ENCODE measurements around the gene MS4A14. TPM values are rescaled to one million over a fixed set of nuclear protein-coding genes. Genes with fewer than 3 reads are reported as not detected.

The MS4A14 gene
- total RNA-seq, 4 donors from 2014 or later = 0.10 to 1.2 (median 0.38) TPM; not detected in 1

- intact Hi-C loops (cut with DNase I; ENCODE audit: low total_unique reads) = loop anchor here (1.0 kb wide), 1 partner anchor 47 kb away; no protein-coding TSS in a partner anchor
- TF ChIP-seq POLR2A (IDR thresholded peaks at IDR 0.05) = no peak
- no peak for TF ChIP-seq CTCF (IDR thresholded peaks at IDR 0.05)
- no peak overlapping the region for H3K4me3 ChIP-seq (ENCODE audit: low read depth, poor library complexity, severe bottlenecking)
- 74 to 83% methylated on average over 7 of the region's 7 CpGs for WGBS, 2 donors
- DNase-seq (ENCODE audit: low spot score in 2 of 2) = no peak
These were observed 1.4 kb upstream of the MS4A14 start for GRCh38 chr11:60394666-60395380.

- 0% methylated on average over 1 of the region's 1 CpG for WGBS, 2 donors
- H3K4me3 ChIP-seq (ENCODE audit: low read depth, poor library complexity, severe bottlenecking) = no peak overlapping the region
- intact Hi-C loops (cut with DNase I; ENCODE audit: low total_unique reads) = no loop called here
- TF ChIP-seq CTCF (IDR thresholded peaks at IDR 0.05) (no peak), POLR2A (IDR thresholded peaks at IDR 0.05) (no peak)
- no peak for DNase-seq (ENCODE audit: low spot score in 2 of 2)
These were observed 540 bp downstream of the MS4A14 start for GRCh38 chr11:60396799-60397198.

DNA sequence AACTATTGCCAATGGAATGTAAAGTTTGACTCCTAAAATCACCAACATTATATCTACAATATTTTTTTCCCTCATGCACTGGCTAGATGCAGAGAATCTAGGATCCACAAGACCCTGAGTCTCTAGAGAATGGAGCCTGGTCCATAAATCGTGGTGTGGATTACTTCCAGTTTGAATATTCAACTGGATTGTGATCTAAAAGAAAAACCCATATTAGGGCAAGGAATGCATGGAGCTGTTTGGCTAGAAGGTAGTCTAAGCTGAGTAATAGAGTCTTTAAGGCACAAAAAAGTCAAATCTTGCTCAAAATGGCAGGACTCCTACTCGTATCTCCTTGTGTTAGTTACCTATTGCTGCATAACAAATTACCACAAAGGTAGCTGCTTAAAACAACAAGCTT is 23.8 kb downstream of the MS4A14 start:
- intact Hi-C loops (cut with DNase I; ENCODE audit: low total_unique reads) = no loop called here
- DNase-seq (ENCODE audit: low spot score in 2 of 2) = no peak
- H3K4me3 ChIP-seq (ENCODE audit: low read depth, poor library complexity, severe bottlenecking) = no peak overlapping the region
- WGBS, 2 donors = 27 to 31% methylated on average over 2 of the region's 2 CpGs
- TF ChIP-seq CTCF (IDR thresholded peaks at IDR 0.05) (no peak), POLR2A (IDR thresholded peaks at IDR 0.05) (no peak)

- TF ChIP-seq POLR2A (IDR thresholded peaks at IDR 0.05) (no peak), CTCF (IDR thresholded peaks at IDR 0.05) (no peak)
- 50 to 74% methylated on average over 1 of the region's 1 CpG for WGBS, 2 donors
- no peak overlapping the region for H3K4me3 ChIP-seq (ENCODE audit: low read depth, poor library complexity, severe bottlenecking)
- intact Hi-C loops (cut with DNase I; ENCODE audit: low total_unique reads) = no loop called here
- no peak for DNase-seq (ENCODE audit: low spot score in 2 of 2)
These were observed 26.4 kb downstream of the MS4A14 start for GRCh38 chr11:60422609-60423008.

DNA sequence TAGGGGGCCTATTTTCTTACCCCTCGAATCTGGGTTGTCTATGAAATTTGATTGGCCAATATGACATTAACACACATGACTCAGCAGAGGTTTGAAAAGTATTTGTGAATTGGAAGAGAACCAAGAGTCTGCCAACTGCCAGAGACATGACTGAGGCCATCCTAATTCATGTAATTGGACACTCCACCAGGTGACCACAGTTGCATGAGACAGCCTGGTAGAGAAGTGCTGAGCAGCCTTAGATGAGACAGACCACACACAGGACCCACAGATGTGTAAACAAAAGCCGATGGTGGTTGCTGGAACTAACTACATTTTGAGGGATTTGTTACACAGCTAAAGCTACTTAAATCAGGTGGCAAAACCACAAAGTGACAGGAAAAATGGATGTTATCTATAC is 32.3 kb downstream of the MS4A14 start:
- WGBS, 2 donors = 56 to 58% methylated on average over 2 of the region's 2 CpGs
- H3K4me3 ChIP-seq (ENCODE audit: low read depth, poor library complexity, severe bottlenecking) = no peak overlapping the region
- no peak for TF ChIP-seq POLR2A (IDR thresholded peaks at IDR 0.05)
- TF ChIP-seq CTCF (IDR thresholded peaks at IDR 0.05) = no peak
- intact Hi-C loops (cut with DNase I; ENCODE audit: low total_unique reads) = no loop called here
- DNase-seq (ENCODE audit: low spot score in 2 of 2) = no peak

- WGBS, 2 donors = 96 to 99% methylated on average over 5 of the region's 5 CpGs
- TF ChIP-seq POLR2A (IDR thresholded peaks at IDR 0.05) = no peak
- TF ChIP-seq CTCF (IDR thresholded peaks at IDR 0.05) = no peak
- DNase-seq (ENCODE audit: low spot score in 2 of 2) = no peak
- H3K4me3 ChIP-seq (ENCODE audit: low read depth, poor library complexity, severe bottlenecking) = no peak within 1 kb of the TSS
- intact Hi-C loops (cut with DNase I; ENCODE audit: low total_unique reads) = no loop called here
These were observed 33.0 kb downstream of the MS4A14 start, which contains the start of gene MS4A5 for GRCh38 chr11:60429272-60429671. Gene MS4A5, plus strand, starts transcription at chr11:60429572. Its CDS starts 103 bp downstream, at chr11:60429675.
